Measurements from ENCODE around the gene UBE2E1.

- TF ChIP-seq TARDBP (IDR thresholded peaks at IDR 0.05) (no peak), FOXM1 (IDR thresholded peaks at IDR 0.05; ENCODE audit: borderline replicate concordance) (no peak), NFRKB (IDR thresholded peaks at IDR 0.05) (no peak), BHLHE40 (IDR thresholded peaks at IDR 0.05; ENCODE audit: borderline replicate concordance) (no peak), SP1 (IDR thresholded peaks at IDR 0.05) (no peak), LEF1 (IDR thresholded peaks at IDR 0.05; ENCODE audit: borderline replicate concordance) (no peak), ELF4 (IDR thresholded peaks at IDR 0.05) (no peak), HDGF (IDR thresholded peaks at IDR 0.05; ENCODE audit: borderline replicate concordance) (no peak), FOXA1 (IDR thresholded peaks at IDR 0.05) (no peak), ARNT (IDR thresholded peaks at IDR 0.05) (no peak), SUZ12 (IDR thresholded peaks at IDR 0.05) (no peak), L3MBTL2 (conservative IDR thresholded peaks at IDR 0.05) (no peak)
Measured at GRCh38 chr3:23775254-23775909, 30.4 kb upstream of the UBE2E1 start.
